H4 (cell line): ENCODE data around the gene GPC5. TPM values are rescaled to one million over a fixed set of nuclear protein-coding genes. Genes with fewer than 3 reads are reported as not detected.
"Not testable (repeated sequence)": the region's sequence is repeated elsewhere in the genome, so short reads cannot be mapped to it uniquely, and the experiment has no call there.

Experiments used
- DNase-seq: peaks from one replicate; pipeline ENCODE4 v3.0.0-alpha.2; 2015; ENCODE audit warnings: low spot score
- total RNA-seq: library from RNA; depleted of rRNA; stranded (reverse); fragments of >200 nt; shearing (Covaris generic); gene quantifications from 2 replicates; pipeline ENCODE4 v1.2.3, GENCODE V29; 2014

Gene GPC5
- total RNA-seq, 1 experiment from 2014 or later, result 1.5 TPM

- no peak for DNase-seq
These were observed 861.9 kb downstream of the GPC5 start for GRCh38 chr13:92260363-92260762.

- no peak for DNase-seq
These were observed 863.8 kb downstream of the GPC5 start for GRCh38 chr13:92262100-92262788.

GRCh38 chr13:92265408-92265807 lies 867.0 kb downstream of the GPC5 start:
- no peak for DNase-seq

GRCh38 chr13:92270990-92271389 lies 872.6 kb downstream of the GPC5 start:
- DNase-seq, result no peak

- no peak for DNase-seq
These were observed 873.8 kb downstream of the GPC5 start for GRCh38 chr13:92272177-92272576.

GRCh38 chr13:92280986-92281385 lies 882.6 kb downstream of the GPC5 start:
- not testable (repeated sequence) for DNase-seq

- not testable (repeated sequence) for DNase-seq
These were observed 892.4 kb downstream of the GPC5 start for GRCh38 chr13:92290718-92291307.

GRCh38 chr13:92294533-92294932 lies 896.1 kb downstream of the GPC5 start:
- not testable (repeated sequence) for DNase-seq

- not testable (repeated sequence) for DNase-seq
These were observed 897.8 kb downstream of the GPC5 start for GRCh38 chr13:92296154-92296671.

GRCh38 chr13:92297971-92298942 lies 899.8 kb downstream of the GPC5 start:
- DNase-seq, result no peak

- no peak for DNase-seq
These were observed 902.2 kb downstream of the GPC5 start for GRCh38 chr13:92300651-92301050.

GRCh38 chr13:92303428-92303827 lies 905.0 kb downstream of the GPC5 start:
- no peak for DNase-seq

- no peak for DNase-seq
These were observed 909.3 kb downstream of the GPC5 start for GRCh38 chr13:92307752-92308151.

- no peak for DNase-seq
These were observed 914.4 kb downstream of the GPC5 start for GRCh38 chr13:92312823-92313222.

- DNase-seq, result no peak
These were observed 915.0 kb downstream of the GPC5 start for GRCh38 chr13:92313382-92313781.

- no peak for DNase-seq
These were observed 916.8 kb downstream of the GPC5 start for GRCh38 chr13:92315265-92315664.

- DNase-seq, result no peak
These were observed 917.6 kb downstream of the GPC5 start for GRCh38 chr13:92316030-92316429.

GRCh38 chr13:92317066-92317465 lies 918.6 kb downstream of the GPC5 start:
- DNase-seq, result no peak

GRCh38 chr13:92320323-92320722 lies 921.9 kb downstream of the GPC5 start:
- no peak for DNase-seq

- DNase-seq, result no peak
These were observed 922.8 kb downstream of the GPC5 start for GRCh38 chr13:92321174-92321573.

GRCh38 chr13:92345627-92346026 lies 947.2 kb downstream of the GPC5 start:
- no peak for DNase-seq

- DNase-seq, result no peak
These were observed 947.6 kb downstream of the GPC5 start for GRCh38 chr13:92346046-92346445.
